ENCODE data around the gene PIP5K1B. TPM values are rescaled to one million over a fixed set of nuclear protein-coding genes. Genes with fewer than 3 reads are reported as not detected.

PIP5K1B gene
- total RNA-seq, 1 donor from 2014 or later, result 0.71 TPM

GRCh38 chr9:68804911-68805889 is 100.2 kb downstream of the PIP5K1B start:
- no peak for DNase-seq (ENCODE audit: low read depth)
- TF ChIP-seq, protein P1, sequence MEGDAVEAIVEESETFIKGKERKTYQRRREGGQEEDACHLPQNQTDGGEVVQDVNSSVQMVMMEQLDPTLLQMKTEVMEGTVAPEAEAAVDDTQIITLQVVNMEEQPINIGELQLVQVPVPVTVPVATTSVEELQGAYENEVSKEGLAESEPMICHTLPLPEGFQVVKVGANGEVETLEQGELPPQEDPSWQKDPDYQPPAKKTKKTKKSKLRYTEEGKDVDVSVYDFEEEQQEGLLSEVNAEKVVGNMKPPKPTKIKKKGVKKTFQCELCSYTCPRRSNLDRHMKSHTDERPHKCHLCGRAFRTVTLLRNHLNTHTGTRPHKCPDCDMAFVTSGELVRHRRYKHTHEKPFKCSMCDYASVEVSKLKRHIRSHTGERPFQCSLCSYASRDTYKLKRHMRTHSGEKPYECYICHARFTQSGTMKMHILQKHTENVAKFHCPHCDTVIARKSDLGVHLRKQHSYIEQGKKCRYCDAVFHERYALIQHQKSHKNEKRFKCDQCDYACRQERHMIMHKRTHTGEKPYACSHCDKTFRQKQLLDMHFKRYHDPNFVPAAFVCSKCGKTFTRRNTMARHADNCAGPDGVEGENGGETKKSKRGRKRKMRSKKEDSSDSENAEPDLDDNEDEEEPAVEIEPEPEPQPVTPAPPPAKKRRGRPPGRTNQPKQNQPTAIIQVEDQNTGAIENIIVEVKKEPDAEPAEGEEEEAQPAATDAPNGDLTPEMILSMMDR (IDR thresholded peaks at IDR 0.05; ENCODE audit: insufficient read depth, low read length, poor library complexity, severe bottlenecking), result no peak
- Histone ChIP-seq H3K36me3 (ENCODE audit: control insufficient read depth, insufficient read depth, low read length) (no peaks in the 10 kb centered on the region), H3K27me3 (ENCODE audit: control insufficient read depth, insufficient read depth, low read length) (no peaks in the 10 kb centered on the region), H3K4me3 (ENCODE audit: low read depth, low read length) (no peak overlapping the region)

DNA sequence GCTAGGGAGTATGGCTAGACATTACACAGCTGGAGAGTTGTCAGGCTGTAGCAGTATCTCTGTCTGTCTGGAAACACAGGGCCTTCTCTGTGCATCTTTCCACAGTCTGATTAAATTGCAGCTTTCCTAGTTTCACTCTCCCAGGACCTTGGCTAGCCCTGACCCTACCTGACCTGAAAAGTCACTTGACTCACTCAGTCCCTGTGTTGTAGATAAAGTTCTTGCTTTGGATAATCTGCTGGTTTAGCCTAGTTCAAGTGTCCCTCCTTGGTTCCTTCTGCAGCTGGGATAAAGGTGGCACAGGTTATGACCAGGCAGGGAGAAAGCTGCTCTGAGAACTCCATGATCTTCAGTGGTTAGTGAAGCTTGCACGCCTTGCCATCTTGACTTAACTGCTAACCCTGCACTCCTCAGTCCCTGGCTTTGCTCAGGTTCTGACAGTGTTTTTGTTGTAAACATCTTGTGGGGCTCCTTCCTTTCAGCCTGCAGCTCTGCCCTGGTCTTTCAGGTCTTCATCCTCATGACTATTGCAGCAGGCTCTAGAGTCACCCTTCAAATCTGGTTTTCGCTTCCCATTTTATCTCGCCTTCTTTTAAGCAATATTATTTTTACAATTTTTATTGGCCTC is 101.0 kb downstream of the PIP5K1B start:
- no peaks in the 10 kb centered on the region for H3K27me3 ChIP-seq (ENCODE audit: control insufficient read depth, insufficient read depth, low read length)
- no peaks in the 10 kb centered on the region for H3K36me3 ChIP-seq (ENCODE audit: control insufficient read depth, insufficient read depth, low read length)
- TF ChIP-seq, protein P1 (IDR thresholded peaks at IDR 0.05; ENCODE audit: insufficient read depth, low read length, poor library complexity, severe bottlenecking), result no peak
- no peak for DNase-seq (ENCODE audit: low read depth)
- no peak overlapping the region for H3K4me3 ChIP-seq (ENCODE audit: low read depth, low read length)

GRCh38 chr9:68808338-68808890 is 103.4 kb downstream of the PIP5K1B start:
- Histone ChIP-seq H3K36me3 (ENCODE audit: control insufficient read depth, insufficient read depth, low read length) (no peaks in the 10 kb centered on the region), H3K27me3 (ENCODE audit: control insufficient read depth, insufficient read depth, low read length) (no peaks in the 10 kb centered on the region), H3K4me3 (ENCODE audit: low read depth, low read length) (no peak overlapping the region)
- DNase-seq (ENCODE audit: low read depth), result no peak
- TF ChIP-seq, protein P1 (IDR thresholded peaks at IDR 0.05; ENCODE audit: insufficient read depth, low read length, poor library complexity, severe bottlenecking), result no peak

DNA sequence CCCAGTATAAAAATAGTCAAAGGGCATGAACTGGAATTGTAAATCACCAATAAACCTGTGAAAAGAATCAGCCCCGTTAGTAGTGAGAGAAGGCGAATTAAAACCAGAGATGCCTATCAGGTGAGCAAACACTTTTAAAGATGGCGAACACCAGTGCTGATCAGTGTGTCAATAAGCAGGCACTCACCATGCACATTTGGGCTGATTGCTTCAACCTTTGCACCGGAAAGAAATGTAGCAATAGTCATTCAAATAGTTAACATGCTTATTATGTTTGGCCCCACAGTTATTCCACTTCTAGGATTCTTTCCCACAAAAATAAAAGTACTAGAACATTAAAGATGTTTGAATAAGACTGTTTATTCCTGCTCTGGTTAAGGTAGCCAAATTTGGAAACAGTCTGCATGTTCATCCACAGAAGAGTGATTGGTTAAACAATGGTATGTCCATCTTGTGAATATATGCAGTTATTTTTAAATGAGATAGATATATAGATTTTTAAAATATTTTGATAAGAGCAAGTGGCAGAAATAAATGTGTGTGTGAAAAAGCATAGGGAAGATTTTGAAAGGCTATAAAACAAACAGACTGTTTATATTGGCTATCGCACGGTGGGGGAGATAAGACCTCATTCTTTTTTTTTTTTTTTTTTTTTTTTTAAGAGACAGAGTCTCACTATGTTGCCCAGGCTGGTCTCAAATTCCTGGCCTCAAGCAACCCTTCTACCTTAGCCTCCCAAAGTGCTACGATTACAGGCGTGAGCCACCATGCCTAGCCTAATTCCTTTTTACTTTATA is 112.2 kb downstream of the PIP5K1B start:
- Histone ChIP-seq H3K27me3 (ENCODE audit: control insufficient read depth, insufficient read depth, low read length) (no peaks in the 10 kb centered on the region), H3K36me3 (ENCODE audit: control insufficient read depth, insufficient read depth, low read length) (no peaks in the 10 kb centered on the region), H3K4me3 (ENCODE audit: low read depth, low read length) (no peak overlapping the region)
- TF ChIP-seq, protein P1 (IDR thresholded peaks at IDR 0.05; ENCODE audit: insufficient read depth, low read length, poor library complexity, severe bottlenecking), result no peak
- DNase-seq (ENCODE audit: low read depth), result no peak

GRCh38 chr9:68819065-68819464 is 114.0 kb downstream of the PIP5K1B start:
- no peaks in the 10 kb centered on the region for H3K36me3 ChIP-seq (ENCODE audit: control insufficient read depth, insufficient read depth, low read length)
- no peak for DNase-seq (ENCODE audit: low read depth)
- TF ChIP-seq, protein P1 (IDR thresholded peaks at IDR 0.05; ENCODE audit: insufficient read depth, low read length, poor library complexity, severe bottlenecking), result no peak

More at GRCh38 chr9:68819065-68819464, 114.0 kb downstream of the PIP5K1B start:
- Histone ChIP-seq H3K27me3 (ENCODE audit: control insufficient read depth, insufficient read depth, low read length) (no peaks in the 10 kb centered on the region), H3K4me3 (ENCODE audit: low read depth, low read length) (no peak overlapping the region)

Measured in kidney epithelial cell (primary cell).